H1 (cell line): ENCODE results near the gene KCNRG. TPM values are rescaled to one million over a fixed set of nuclear protein-coding genes. Genes with fewer than 3 reads are reported as not detected.
A peak's percentile ranks its signal among the peaks of the same experiment; 100 is the strongest.

Experiments
- ASH2L ChIP-seq: fragments of 200-600, 300-600 bp; sonication (generic); IDR thresholded peaks from one replicate; pipeline ENCODE4 v1.7.1; 2017; ENCODE audit warnings: low read length
- ATF2 ChIP-seq: IDR thresholded peaks from 2 replicates; pipeline ENCODE4 v1.6.1; 2012; ENCODE audit warnings: low read length, inconsistent platforms
- BACH1 ChIP-seq: IDR thresholded peaks from 2 replicates; pipeline ENCODE4 v1.6.1; 2012; ENCODE audit warnings: low read length, improper control_type of control experiment
- CBX8 ChIP-seq: fragments of 300-800, 300-1000 bp; sonication (generic); IDR thresholded peaks from 2 replicates; pipeline ENCODE4 v1.7.1; 2016; ENCODE audit warnings: low read depth, low read length, borderline replicate concordance
- CHD2 ChIP-seq: IDR thresholded peaks from 2 replicates; pipeline ENCODE4 v1.6.1; 2012; ENCODE audit warnings: low read length, improper control_type of control experiment
- CTBP2 ChIP-seq: IDR thresholded peaks from 2 replicates; pipeline ENCODE4 v1.7.0; 2011; ENCODE audit warnings: borderline replicate concordance, mild to moderate bottlenecking, moderate library complexity, mixed read lengths, low read length; ENCODE audit not compliant: insufficient read depth, insufficient read length
- HDAC2 ChIP-seq, 2 experiments: fragments of 300-600 bp in 1 of 2; sonication (generic) in 1 of 2; IDR thresholded peaks; 2 replicates each; pipeline ENCODE4 v1.6.1; 2011 to 2012; ENCODE audit warnings: low read depth in 2 of 2, low read length in 2 of 2, mild to moderate bottlenecking in 2 of 2, moderate library complexity in 2 of 2, borderline replicate concordance in 1 of 2, inconsistent platforms in 1 of 2
- KDM1A ChIP-seq: fragments of 200-600, 300-600 bp; sonication (generic); IDR thresholded peaks from 2 replicates; pipeline ENCODE4 v1.7.1; 2016; ENCODE audit warnings: mild to moderate bottlenecking, low read length, borderline replicate concordance
- MAX ChIP-seq: IDR thresholded peaks from 2 replicates; pipeline ENCODE4 v1.6.1; 2012; ENCODE audit warnings: inconsistent platforms
- PHF8 ChIP-seq: fragments of 200-600 bp; sonication (generic); conservative IDR thresholded peaks from 2 replicates; pipeline ENCODE4 v1.7.1; 2012; ENCODE audit warnings: low read depth, mild to moderate bottlenecking, inconsistent platforms, low read length, moderate library complexity
- RBBP5 ChIP-seq: IDR thresholded peaks from 2 replicates; pipeline ENCODE4 v1.7.1; 2012; ENCODE audit warnings: low read depth, mild to moderate bottlenecking, inconsistent platforms, low read length, moderate library complexity, borderline replicate concordance
- SIN3A ChIP-seq, 2 experiments: IDR thresholded peaks in 1 of 2; conservative IDR thresholded peaks in 1 of 2; 2 replicates each; pipeline ENCODE4 v1.6.1; 2011 to 2012; ENCODE audit warnings: low read length in 2 of 2, improper control_type of control experiment in 1 of 2, low read depth in 1 of 2, mild to moderate bottlenecking in 1 of 2
- SP2 ChIP-seq: IDR thresholded peaks from 2 replicates; pipeline ENCODE4 v1.6.1; 2012; ENCODE audit warnings: mild to moderate bottlenecking, low read length, inconsistent platforms
- TAF1 ChIP-seq: IDR thresholded peaks from 2 replicates; pipeline ENCODE4 v1.6.1; 2011; ENCODE audit warnings: mild to moderate bottlenecking, low read depth, low read length
- ZNF274 ChIP-seq: IDR thresholded peaks from 2 replicates; pipeline ENCODE4 v1.7.0; 2012; ENCODE audit warnings: low read length, borderline replicate concordance; ENCODE audit errors: extremely low read depth
- polyA plus RNA-seq, 7 experiments: library from polyadenylated mRNA; depleted of rRNA in 3 of 7; stranded (reverse) in 5 of 7; unstranded in 2 of 7; fragments of >200 nt in 5 of 7; fragments of 200-250 nt in 2 of 7; gene quantifications; 1 replicate in 5 of 7; 2 replicates in 1 of 7; 4 replicates in 1 of 7; pipeline versions ENCODE4 v1.2.1 to v1.2.3, GENCODE V29; 2011 to 2013; ENCODE audit warnings: missing spikeins in 2 of 7, mixed read lengths in 2 of 7
- total RNA-seq: library from RNA; stranded (reverse); fragmentation: NEBNext Ultra II Directional; extraction: Animal tissue kit (Norgen Biotek cat#: 25700); gene quantifications from 2 replicates; pipeline ENCODE4 v1.2.1, GENCODE V29; 2021

Gene KCNRG
- total and polyA plus RNA-seq, 2 of the 8 experiments (the other 6 are each of a cell fraction or from before 2014, with no cell fraction given) = 0.65 to 1.2 TPM

GRCh38 chr13:49996161-49996915 lies 18.9 kb upstream of the KCNRG start (continued):
- peak; percentile 71; the same call in 1 of the 2 replicates for TF ChIP-seq MAX
- TF ChIP-seq RBBP5 = peak; percentile 31
- TF ChIP-seq SIN3A (conservative IDR thresholded peaks at IDR 0.05 in 1 of 2, IDR thresholded peaks at IDR 0.05 in 1 of 2; ENCODE audit: low read depth in 1 of 2, low read length in 2 of 2) = 0 out of 4 replicates have a peak, but pooled peaks of 1 of the 2 experiments have one; percentile 13
- peak; percentile 54 for TF ChIP-seq CTBP2
- 0 out of 2 replicates have a peak, but pooled peaks have one; percentile 21 for TF ChIP-seq BACH1
- TF ChIP-seq CHD2 = peak; percentile 63; the same call in 1 of the 2 replicates
- no peak for TF ChIP-seq KDM1A
- TF ChIP-seq HDAC2 (IDR thresholded peaks at IDR 0.05; ENCODE audit: borderline replicate concordance in 1 of 2, low read depth in 2 of 2, low read length in 2 of 2) = peak; percentile 11 to 20; a peak in 1 of 4 replicates
- TF ChIP-seq PHF8 = peak; percentile 39; the same call in 1 of the 2 replicates
- peak; percentile 75 for TF ChIP-seq ASH2L
- TF ChIP-seq TAF1 = peak; percentile 50
- TF ChIP-seq ZNF274 = no peak
- TF ChIP-seq SP2 = no peak
- TF ChIP-seq ATF2 = no peak
- TF ChIP-seq CBX8 = no peak
